A549 (cell line): Measurements from ENCODE around the gene RNF8.

ENCODE experiments used
- CHD2 ChIP-seq: fragments of 150-350 bp; IDR thresholded peaks from 2 replicates; pipeline ENCODE4 v1.6.1; 2014; ENCODE audit warnings: low read length; ENCODE audit not compliant: partially characterized antibody
- JUN ChIP-seq, 2 experiments: fragments of >200 bp; sonication (Bioruptor Twin); formaldehyde crosslinking; IDR thresholded peaks; 2 replicates in 1 of 2; 3 replicates in 1 of 2; pipeline ENCODE4 v1.6.1; 2016 to 2017
- JUNB ChIP-seq: fragments of >200 bp; sonication (Bioruptor Twin); formaldehyde crosslinking; IDR thresholded peaks from 2 replicates; pipeline ENCODE4 v1.6.1; 2016
- POLR2A ChIP-seq: IDR thresholded peaks from 2 replicates; pipeline ENCODE4 v1.6.1; 2012; ENCODE audit warnings: mild to moderate bottlenecking, low read length
- RAD21 ChIP-seq, 2 experiments: fragments of >200 bp in 1 of 2; sonication (Bioruptor Twin) in 1 of 2; formaldehyde crosslinking in 1 of 2; IDR thresholded peaks in 1 of 2; conservative IDR thresholded peaks in 1 of 2; 2 replicates in 1 of 2; 3 replicates in 1 of 2; pipeline ENCODE4 v1.6.1; 2012 to 2018; ENCODE audit warnings: inconsistent platforms in 1 of 2
- RCOR1 ChIP-seq: fragments of 150-350 bp; IDR thresholded peaks from 2 replicates; pipeline ENCODE4 v1.6.1; 2014; ENCODE audit warnings: antibody characterized with exemption, low read length, low read depth
- TF ChIP-seq, protein P1 (sequence below): fragments of >200 bp; sonication (Bioruptor Twin); formaldehyde crosslinking; IDR thresholded peaks from 3 replicates; pipeline ENCODE4 v1.5.1; 2016
- TF ChIP-seq, protein P2 (sequence below): fragments of 200-600 bp; sonication (generic); IDR thresholded peaks from 2 replicates; pipeline ENCODE4 v1.6.1; 2016; ENCODE audit warnings: antibody characterized with exemption, mild to moderate bottlenecking, moderate library complexity
- TF ChIP-seq, protein P3 (sequence below): fragments of 150-350 bp; IDR thresholded peaks from 2 replicates; pipeline ENCODE4 v1.6.1; 2014; ENCODE audit warnings: low read depth, mild to moderate bottlenecking, low read length

DNA sequence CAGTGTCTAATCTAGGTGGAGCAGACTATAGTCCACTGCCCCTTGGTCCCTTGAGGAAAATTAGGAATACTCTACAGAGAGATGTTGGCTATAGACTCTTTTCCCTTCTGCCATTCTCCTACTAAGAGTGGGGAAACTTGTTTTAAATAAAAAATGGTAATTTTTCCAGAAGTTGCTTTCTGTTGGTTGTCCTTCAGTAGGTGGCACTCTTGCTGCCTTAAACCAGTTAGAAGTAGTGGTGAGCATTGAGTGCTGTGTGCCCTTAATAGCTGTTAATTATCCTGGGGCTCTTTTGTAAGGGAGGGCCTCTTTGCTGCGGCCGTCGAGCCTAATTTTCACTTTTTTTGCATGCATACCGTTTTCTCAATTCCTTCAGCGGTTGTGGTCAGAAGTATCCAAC is 82.0 kb downstream of the RNF8 start:
- TF ChIP-seq JUNB (no peak), CHD2 (no peak), RCOR1 (no peak), POLR2A (no peak), JUN (IDR thresholded peaks at IDR 0.05) (no peak), RAD21 (conservative IDR thresholded peaks at IDR 0.05 in 1 of 2, IDR thresholded peaks at IDR 0.05 in 1 of 2) (no peak)
- TF ChIP-seq, protein P1, sequence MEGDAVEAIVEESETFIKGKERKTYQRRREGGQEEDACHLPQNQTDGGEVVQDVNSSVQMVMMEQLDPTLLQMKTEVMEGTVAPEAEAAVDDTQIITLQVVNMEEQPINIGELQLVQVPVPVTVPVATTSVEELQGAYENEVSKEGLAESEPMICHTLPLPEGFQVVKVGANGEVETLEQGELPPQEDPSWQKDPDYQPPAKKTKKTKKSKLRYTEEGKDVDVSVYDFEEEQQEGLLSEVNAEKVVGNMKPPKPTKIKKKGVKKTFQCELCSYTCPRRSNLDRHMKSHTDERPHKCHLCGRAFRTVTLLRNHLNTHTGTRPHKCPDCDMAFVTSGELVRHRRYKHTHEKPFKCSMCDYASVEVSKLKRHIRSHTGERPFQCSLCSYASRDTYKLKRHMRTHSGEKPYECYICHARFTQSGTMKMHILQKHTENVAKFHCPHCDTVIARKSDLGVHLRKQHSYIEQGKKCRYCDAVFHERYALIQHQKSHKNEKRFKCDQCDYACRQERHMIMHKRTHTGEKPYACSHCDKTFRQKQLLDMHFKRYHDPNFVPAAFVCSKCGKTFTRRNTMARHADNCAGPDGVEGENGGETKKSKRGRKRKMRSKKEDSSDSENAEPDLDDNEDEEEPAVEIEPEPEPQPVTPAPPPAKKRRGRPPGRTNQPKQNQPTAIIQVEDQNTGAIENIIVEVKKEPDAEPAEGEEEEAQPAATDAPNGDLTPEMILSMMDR = no peak
- TF ChIP-seq, protein P2, sequence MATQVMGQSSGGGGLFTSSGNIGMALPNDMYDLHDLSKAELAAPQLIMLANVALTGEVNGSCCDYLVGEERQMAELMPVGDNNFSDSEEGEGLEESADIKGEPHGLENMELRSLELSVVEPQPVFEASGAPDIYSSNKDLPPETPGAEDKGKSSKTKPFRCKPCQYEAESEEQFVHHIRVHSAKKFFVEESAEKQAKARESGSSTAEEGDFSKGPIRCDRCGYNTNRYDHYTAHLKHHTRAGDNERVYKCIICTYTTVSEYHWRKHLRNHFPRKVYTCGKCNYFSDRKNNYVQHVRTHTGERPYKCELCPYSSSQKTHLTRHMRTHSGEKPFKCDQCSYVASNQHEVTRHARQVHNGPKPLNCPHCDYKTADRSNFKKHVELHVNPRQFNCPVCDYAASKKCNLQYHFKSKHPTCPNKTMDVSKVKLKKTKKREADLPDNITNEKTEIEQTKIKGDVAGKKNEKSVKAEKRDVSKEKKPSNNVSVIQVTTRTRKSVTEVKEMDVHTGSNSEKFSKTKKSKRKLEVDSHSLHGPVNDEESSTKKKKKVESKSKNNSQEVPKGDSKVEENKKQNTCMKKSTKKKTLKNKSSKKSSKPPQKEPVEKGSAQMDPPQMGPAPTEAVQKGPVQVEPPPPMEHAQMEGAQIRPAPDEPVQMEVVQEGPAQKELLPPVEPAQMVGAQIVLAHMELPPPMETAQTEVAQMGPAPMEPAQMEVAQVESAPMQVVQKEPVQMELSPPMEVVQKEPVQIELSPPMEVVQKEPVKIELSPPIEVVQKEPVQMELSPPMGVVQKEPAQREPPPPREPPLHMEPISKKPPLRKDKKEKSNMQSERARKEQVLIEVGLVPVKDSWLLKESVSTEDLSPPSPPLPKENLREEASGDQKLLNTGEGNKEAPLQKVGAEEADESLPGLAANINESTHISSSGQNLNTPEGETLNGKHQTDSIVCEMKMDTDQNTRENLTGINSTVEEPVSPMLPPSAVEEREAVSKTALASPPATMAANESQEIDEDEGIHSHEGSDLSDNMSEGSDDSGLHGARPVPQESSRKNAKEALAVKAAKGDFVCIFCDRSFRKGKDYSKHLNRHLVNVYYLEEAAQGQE = no peak
- TF ChIP-seq, protein P3, sequence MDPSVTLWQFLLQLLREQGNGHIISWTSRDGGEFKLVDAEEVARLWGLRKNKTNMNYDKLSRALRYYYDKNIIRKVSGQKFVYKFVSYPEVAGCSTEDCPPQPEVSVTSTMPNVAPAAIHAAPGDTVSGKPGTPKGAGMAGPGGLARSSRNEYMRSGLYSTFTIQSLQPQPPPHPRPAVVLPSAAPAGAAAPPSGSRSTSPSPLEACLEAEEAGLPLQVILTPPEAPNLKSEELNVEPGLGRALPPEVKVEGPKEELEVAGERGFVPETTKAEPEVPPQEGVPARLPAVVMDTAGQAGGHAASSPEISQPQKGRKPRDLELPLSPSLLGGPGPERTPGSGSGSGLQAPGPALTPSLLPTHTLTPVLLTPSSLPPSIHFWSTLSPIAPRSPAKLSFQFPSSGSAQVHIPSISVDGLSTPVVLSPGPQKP = no peak
